Measurements from ENCODE around the gene DNAL4.

- TF ChIP-seq, protein P1, sequence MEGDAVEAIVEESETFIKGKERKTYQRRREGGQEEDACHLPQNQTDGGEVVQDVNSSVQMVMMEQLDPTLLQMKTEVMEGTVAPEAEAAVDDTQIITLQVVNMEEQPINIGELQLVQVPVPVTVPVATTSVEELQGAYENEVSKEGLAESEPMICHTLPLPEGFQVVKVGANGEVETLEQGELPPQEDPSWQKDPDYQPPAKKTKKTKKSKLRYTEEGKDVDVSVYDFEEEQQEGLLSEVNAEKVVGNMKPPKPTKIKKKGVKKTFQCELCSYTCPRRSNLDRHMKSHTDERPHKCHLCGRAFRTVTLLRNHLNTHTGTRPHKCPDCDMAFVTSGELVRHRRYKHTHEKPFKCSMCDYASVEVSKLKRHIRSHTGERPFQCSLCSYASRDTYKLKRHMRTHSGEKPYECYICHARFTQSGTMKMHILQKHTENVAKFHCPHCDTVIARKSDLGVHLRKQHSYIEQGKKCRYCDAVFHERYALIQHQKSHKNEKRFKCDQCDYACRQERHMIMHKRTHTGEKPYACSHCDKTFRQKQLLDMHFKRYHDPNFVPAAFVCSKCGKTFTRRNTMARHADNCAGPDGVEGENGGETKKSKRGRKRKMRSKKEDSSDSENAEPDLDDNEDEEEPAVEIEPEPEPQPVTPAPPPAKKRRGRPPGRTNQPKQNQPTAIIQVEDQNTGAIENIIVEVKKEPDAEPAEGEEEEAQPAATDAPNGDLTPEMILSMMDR (IDR thresholded peaks at IDR 0.05): no peak
- TF ChIP-seq EP300 (IDR thresholded peaks at IDR 0.05): no peak
Observed at GRCh38 chr22:38826801-38827200, 32.9 kb upstream of the DNAL4 start.

All from sigmoid colon (tissue), 4 donors.